ENCODE results near the gene RALGAPA2.
"Not testable (repeated sequence)": the region's sequence is repeated elsewhere in the genome, so short reads cannot be mapped to it uniquely, and the experiment has no call there.

Gene RALGAPA2

DNA sequence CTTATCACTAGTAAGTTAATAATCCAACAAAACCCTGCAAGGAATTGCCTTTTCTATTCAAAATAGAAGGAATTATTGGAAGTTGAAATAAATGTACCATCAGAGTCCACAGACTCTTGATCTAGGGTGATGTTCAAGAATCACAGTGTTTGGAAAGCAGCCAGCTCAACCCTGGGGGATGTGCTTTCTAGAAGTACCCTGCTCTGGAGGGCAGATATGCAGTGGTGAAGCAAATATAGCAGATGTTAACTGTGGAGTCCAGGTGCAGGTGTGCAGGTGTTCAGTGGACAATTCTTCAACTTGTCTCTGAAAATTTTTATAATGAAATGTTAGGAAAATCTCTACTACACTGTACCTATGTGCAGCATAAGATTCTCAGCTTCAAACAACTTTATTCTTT is 353.6 kb downstream of the RALGAPA2 start:
- Mint-ChIP-seq H3K27me3 (peaks cover 51% of the 10 kb centered on the region), H3K27ac (no peak overlapping the region), H3K9me3 (peaks cover 7% of the 10 kb centered on the region), H3K4me3 (no peak overlapping the region), H3K4me1 (peaks cover 31% of the 10 kb centered on the region), H3K36me3 (no peaks in the 10 kb centered on the region)
- no peak for ATAC-seq

DNA sequence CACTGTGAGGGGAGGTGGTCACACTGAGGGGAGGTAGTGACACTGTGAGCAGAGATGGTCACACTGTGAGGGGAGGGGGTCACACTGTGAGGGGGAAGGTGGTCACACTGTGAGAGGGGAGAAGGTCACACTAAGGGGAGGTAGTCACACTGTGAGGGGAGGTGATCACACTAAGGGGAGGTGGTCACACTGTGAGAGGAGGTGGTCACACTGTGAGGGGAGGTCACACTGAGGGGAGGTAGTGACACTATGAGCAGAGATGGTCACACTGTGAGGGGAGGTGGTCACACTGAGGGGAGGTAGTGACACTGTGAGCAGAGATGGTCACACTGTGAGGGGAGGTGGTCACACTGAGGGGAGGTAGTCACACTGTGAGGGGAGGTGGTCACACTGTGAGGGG is 356.9 kb downstream of the RALGAPA2 start:
- H3K4me3 Mint-ChIP-seq, ATAC-seq, H3K9me3 Mint-ChIP-seq, H3K27ac Mint-ChIP-seq, H3K36me3 Mint-ChIP-seq: not testable (repeated sequence)
- H3K4me1 Mint-ChIP-seq: peaks cover 11% of the 10 kb centered on the region
- H3K27me3 Mint-ChIP-seq: peaks cover 38% of the 10 kb centered on the region

DNA sequence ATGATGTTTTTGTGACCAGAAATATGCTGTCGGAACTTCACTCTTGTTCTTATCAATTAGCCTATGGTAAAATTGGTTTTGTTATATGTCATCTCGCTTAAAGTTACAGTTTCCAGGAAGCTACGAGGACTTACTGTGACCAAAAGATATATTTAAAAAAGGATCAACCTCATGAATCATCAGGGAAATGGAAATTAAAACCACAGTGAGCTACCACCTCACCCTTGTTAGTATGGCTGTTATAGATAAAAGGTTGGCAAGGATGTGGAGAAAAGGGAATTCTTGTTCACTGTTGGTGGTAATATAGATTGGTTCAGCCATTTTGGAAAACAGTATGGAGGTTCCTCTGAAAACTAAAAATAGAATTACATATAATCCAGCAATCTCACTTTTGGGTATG is 358.9 kb downstream of the RALGAPA2 start:
- Mint-ChIP-seq H3K27ac (no peak overlapping the region), H3K9me3 (peaks cover 7% of the 10 kb centered on the region), H3K27me3 (peaks cover 50% of the 10 kb centered on the region), H3K4me1 (no peaks in the 10 kb centered on the region), H3K36me3 (no peaks in the 10 kb centered on the region), H3K4me3 (no peak overlapping the region)
- ATAC-seq: no peak

GRCh38 chr20:20344476-20344875 is 368.0 kb downstream of the RALGAPA2 start:
- peaks cover 58% of the 10 kb centered on the region for H3K27me3 Mint-ChIP-seq
- H3K27ac Mint-ChIP-seq: no peak overlapping the region
- peaks cover 3% of the 10 kb centered on the region for H3K9me3 Mint-ChIP-seq
- no peaks in the 10 kb centered on the region for H3K36me3 Mint-ChIP-seq
- H3K4me1 Mint-ChIP-seq: no peaks in the 10 kb centered on the region
- ATAC-seq: no peak
- no peak overlapping the region for H3K4me3 Mint-ChIP-seq

DNA sequence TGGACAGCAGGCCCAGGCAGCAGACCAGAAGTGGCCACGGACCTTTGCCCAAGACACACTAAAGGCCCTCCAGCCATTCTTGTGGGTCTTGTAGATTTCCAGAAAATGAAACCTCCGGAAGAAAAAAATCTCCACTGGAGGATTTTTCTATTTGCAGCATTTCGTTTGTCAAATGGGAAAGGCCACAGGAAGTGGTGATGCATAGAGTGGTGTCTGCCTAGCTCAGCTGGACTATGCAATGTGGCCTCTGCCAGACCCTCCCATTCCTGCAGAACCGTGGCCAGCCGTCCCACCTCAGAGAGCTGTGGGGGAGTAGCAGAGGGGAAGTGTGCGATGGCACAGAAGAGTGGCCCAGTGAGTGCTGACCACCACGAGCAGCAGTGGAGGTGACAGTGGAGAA is 368.5 kb downstream of the RALGAPA2 start:
- Mint-ChIP-seq H3K9me3 (peaks cover 3% of the 10 kb centered on the region), H3K27ac (no peak overlapping the region), H3K4me1 (no peaks in the 10 kb centered on the region), H3K4me3 (no peak overlapping the region), H3K27me3 (peaks cover 53% of the 10 kb centered on the region), H3K36me3 (no peaks in the 10 kb centered on the region)
- ATAC-seq: no peak
